DMS153 (cell line): ENCODE data around the gene RSPH10B2.
"Not testable (repeated sequence)": the region's sequence is repeated elsewhere in the genome, so short reads cannot be mapped to it uniquely, and the experiment has no call there.

ENCODE experiments used
- DNase-seq: peaks from one replicate; lab custom pipeline; 2025; lab: John Stamatoyannopoulos, UW

Gene RSPH10B2

DNA sequence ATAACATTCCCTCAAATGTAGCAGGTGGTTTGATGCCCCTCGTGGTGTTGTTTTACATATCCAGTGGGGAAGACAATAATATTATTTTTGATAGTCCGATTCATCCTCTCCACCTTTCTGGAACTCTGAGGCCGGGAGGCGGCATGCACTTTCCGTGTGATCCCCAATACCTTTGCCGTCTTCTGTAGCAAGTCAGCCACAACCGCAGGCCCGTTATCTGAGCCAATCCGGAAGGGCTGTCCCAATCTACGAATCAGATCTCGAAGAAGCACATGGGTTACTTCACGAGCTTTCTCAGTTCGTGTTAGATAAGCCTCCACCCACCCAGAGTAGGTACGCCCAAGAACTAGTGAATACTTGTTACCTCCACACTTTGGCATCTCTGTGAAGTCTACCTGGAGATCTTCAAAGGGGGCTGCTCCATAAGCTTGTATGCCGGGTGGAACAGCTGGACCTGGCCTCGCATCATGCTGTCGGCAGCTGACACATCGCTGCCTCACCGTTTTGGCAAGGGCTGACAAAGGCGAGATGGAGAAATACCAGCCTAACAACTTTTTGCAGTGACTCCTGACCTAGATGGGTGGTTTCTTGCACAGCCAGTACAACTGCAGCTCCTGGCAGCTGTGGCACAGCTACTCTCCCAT is 88.5 kb downstream of the RSPH10B2 start:
- not testable (repeated sequence) for DNase-seq

DNA sequence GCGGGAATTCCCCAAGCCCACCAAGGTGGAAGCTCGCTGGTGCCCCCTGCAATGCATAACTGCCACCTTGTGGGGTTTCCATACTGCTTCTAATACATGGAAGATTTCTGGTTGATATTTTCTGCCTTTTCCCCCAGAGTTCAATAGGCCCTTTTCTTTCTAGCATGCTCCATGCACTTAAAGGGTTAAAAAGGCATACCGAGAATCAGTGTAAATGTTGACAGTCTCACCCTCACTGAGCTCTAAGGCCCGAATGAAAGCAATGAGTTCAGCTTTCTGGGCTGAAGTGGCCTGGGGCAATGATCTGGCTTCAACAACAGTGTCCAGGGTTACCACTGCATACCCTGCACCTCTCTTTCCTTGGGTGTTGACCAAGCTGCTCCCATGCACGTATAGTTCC is 89.2 kb downstream of the RSPH10B2 start:
- DNase-seq, result not testable (repeated sequence)

GRCh38 chr7:6843654-6844053 is 89.8 kb downstream of the RSPH10B2 start:
- not testable (repeated sequence) for DNase-seq

GRCh38 chr7:6845971-6846449 is 92.1 kb downstream of the RSPH10B2 start:
- peak; percentile 24 for DNase-seq

DNA sequence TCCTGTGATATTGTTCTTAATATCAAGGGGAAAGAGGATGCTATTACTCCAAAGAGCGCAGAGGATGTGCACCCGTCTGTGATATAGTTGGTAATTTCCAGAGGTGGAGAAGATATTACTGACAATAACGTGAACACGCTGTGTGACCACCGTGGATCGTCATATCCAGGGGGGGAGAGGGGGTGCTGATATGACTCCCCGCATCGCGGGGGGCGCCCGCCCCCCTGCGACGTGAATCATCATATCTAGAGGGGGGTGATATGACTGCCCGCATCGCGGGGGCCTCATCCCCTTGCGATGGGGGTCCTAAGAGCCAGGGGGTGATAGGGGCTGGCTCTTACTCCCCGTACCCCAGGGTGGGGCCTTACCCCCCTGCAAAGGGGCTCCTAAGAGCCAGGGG is 93.8 kb downstream of the RSPH10B2 start:
- DNase-seq, result not testable (repeated sequence)
